GM12872 (cell line): ENCODE measurements around the gene FARP1.

ENCODE experiments used
- TF ChIP-seq, protein P1 (sequence below): IDR thresholded peaks from 3 replicates; pipeline ENCODE4 v1.5.1; 2011; ENCODE audit warnings: low read depth, mild to moderate bottlenecking, low read length, moderate library complexity; ENCODE audit not compliant: insufficient read depth

The FARP1 gene

DNA sequence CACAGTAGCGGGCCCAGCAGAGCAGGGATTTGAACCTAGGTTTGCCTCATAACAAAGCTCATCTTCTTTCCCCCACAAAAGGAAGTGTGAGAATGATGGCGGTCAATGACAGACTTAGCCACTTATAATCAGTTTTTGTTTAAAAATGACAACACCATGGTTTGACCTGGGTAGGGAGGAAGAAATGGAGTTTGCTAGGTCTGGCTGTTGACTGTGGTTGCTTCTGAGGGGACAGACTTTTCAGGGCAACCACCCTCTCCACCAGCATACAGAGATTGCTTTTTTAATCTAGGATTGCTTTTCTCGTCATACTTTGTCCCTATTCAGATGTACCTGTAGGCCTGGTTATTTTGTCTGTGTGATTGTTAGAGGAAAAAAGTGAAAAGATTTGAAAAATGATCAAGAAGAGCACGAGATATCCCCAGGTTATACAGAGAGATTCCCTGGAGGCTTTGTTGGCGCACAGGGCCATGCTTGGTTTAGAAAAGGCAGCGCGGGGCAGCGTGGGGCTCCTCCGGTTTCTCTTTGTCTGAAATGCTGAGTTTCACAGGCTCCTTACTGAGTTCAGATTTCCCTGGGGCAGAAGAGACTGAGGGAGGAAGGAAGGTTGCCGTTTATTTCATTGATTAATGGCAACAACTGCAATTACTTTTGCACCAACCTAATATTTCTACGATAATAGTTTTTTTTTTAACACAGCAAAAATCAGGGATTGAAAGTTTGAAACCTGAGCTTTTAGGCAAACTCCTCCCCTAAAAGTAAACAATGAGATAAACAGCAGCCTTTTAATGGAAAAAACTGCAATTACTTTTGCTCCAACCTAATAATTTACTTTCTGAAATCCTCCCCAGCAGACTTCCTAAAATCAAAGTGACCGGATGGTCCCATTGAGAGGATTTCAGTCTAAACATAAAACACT is 131.2 kb downstream of the FARP1 start:
- TF ChIP-seq, protein P1, sequence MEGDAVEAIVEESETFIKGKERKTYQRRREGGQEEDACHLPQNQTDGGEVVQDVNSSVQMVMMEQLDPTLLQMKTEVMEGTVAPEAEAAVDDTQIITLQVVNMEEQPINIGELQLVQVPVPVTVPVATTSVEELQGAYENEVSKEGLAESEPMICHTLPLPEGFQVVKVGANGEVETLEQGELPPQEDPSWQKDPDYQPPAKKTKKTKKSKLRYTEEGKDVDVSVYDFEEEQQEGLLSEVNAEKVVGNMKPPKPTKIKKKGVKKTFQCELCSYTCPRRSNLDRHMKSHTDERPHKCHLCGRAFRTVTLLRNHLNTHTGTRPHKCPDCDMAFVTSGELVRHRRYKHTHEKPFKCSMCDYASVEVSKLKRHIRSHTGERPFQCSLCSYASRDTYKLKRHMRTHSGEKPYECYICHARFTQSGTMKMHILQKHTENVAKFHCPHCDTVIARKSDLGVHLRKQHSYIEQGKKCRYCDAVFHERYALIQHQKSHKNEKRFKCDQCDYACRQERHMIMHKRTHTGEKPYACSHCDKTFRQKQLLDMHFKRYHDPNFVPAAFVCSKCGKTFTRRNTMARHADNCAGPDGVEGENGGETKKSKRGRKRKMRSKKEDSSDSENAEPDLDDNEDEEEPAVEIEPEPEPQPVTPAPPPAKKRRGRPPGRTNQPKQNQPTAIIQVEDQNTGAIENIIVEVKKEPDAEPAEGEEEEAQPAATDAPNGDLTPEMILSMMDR = no peak

DNA sequence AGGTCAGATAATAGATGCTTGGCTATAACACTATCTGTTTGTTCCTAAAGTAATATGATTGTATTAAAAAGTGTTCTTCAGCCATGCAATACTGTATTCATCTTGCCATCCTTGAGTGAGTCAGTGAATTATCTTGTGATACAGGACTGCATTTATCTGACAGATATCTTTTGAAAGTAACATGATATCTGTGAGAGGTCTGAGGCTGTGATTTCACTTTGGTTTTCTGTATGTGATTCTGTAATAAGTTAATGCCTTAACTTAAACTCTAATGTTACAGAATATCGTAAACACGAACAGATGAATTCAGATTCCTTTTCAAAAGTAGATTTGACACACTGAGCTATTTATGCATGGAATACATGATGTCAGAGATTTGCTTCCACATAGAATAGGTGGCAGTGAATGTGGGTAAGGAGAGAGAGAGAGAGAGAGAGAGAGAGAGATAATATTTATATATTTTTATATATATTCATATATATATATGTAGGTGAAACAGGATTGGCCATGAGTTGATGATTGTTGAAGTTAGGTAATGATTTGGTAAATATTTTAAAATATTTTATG is 132.1 kb downstream of the FARP1 start:
- TF ChIP-seq, protein P1 = no peak

DNA sequence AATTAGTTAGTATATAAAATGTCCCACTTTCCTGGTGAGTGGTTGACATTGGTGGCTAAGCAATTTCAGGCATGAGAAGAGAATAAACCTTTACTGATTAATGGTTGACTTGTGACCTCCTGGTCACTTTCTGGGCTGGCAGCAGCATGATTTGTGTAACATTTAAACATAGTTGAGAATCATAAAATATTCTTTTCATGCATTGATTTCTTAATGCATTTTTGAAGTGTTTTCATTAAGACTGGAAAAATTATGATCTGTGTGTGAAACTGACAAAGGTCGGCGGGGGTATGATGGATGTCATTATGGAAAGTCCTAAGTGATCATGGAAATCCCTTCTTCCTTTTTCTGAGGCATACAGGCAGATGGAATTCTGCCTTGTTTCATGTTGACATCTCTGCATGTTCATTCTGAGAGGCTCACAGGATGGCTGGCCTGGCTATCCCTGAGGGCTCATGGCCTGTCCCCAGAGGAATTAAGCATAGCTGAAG is 132.8 kb downstream of the FARP1 start:
- TF ChIP-seq, protein P1 = no peak

- TF ChIP-seq, protein P1 = no peak
Observed at GRCh38 chr13:98276486-98276885, 133.6 kb downstream of the FARP1 start.

- TF ChIP-seq, protein P1 = no peak
Observed at GRCh38 chr13:98278068-98278724, 135.3 kb downstream of the FARP1 start.

GRCh38 chr13:98279473-98280175 is 136.7 kb downstream of the FARP1 start:
- TF ChIP-seq, protein P1 = no peak

DNA sequence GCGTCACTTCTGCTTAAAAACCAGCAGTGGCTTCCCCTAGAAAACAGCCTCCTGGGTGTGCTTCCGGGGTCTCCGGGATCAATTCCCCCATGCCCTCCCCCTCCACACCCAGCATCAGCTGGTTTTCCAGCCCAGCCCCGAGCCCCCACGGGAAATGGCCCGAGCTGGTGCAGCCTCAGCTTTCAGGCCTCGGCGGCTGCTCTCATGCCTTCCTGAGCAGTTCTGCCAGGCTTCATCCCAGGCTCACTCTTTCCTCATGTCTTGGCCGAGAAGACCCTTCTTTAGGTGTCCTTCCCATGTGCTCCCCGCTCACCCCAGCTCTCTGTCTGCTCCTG is 137.2 kb downstream of the FARP1 start:
- TF ChIP-seq, protein P1 = no peak
